Measurements from ENCODE around the gene MFSD11.
"Not testable (repeated sequence)": the region's sequence is repeated elsewhere in the genome, so short reads cannot be mapped to it uniquely, and the experiment has no call there.

The MFSD11 gene

DNA sequence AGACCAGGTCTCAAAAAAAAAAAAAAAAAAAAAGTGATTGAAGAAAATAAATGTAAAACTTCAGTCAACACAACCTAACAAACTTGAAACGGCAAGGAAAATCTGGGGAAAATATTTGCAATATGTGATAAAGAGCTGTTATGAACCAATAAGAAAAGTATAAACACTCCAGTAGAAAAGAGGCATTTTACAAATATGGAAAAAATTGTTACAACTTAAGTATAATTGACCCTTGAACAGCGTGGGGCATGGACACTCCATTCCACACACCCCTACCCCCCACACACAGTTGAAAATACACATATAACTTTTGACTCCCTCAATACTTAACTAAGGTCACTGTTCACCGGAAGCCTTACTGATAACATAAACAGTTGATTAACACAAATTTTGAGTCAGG, 20.7 kb downstream of the MFSD11 start:
- no peak overlapping the region for H3K4me3 ChIP-seq (ENCODE audit: low read depth, low read length)
- in situ Hi-C loops (cut with HindIII; ENCODE audit: low sequenced_read_pairs) = no loop called here
- DNase-seq (ENCODE audit: low read depth) = no peak
- TF ChIP-seq, protein P1, sequence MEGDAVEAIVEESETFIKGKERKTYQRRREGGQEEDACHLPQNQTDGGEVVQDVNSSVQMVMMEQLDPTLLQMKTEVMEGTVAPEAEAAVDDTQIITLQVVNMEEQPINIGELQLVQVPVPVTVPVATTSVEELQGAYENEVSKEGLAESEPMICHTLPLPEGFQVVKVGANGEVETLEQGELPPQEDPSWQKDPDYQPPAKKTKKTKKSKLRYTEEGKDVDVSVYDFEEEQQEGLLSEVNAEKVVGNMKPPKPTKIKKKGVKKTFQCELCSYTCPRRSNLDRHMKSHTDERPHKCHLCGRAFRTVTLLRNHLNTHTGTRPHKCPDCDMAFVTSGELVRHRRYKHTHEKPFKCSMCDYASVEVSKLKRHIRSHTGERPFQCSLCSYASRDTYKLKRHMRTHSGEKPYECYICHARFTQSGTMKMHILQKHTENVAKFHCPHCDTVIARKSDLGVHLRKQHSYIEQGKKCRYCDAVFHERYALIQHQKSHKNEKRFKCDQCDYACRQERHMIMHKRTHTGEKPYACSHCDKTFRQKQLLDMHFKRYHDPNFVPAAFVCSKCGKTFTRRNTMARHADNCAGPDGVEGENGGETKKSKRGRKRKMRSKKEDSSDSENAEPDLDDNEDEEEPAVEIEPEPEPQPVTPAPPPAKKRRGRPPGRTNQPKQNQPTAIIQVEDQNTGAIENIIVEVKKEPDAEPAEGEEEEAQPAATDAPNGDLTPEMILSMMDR (IDR thresholded peaks at IDR 0.05; ENCODE audit: low read depth, low read length, missing control alignments) = no peak

DNA sequence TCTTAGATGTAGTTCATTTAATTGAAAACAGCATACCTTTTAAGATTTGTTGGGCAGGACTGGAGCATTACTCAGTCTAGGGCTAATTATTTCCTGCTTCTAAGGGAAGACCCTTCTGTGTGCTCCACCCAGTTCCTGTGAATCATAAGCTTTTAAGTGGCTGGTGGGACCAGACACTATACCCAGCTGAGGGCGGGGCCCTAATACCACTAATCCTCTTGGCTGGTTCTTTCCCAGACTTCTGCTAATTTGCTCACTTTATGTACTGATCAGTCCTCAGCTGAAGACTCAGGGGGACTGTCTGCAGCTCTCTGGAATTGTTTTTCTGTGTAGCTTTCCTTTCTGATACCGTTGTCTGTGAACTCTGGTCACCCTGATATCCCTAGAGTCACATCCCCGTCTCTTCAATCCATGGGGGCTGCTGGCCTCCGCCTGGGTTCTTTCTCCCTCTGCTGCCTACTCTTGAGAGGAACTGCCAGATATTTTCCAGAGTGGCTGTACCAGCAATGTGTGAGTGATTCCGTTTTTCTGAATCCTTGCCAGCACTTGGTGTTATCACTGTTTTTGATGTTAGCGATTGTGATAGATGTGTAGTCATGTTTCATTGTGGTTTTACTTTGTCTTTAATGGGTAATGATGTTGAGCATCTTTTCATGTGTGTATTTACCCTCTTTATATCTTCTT, 35.1 kb downstream of the MFSD11 start:
- TF ChIP-seq, protein P1 (IDR thresholded peaks at IDR 0.05; ENCODE audit: low read depth, low read length, missing control alignments) = no peak
- no peak for DNase-seq (ENCODE audit: low read depth)
- in situ Hi-C loops (cut with HindIII; ENCODE audit: low sequenced_read_pairs) = no loop called here
- H3K4me3 ChIP-seq (ENCODE audit: low read depth, low read length) = no peak overlapping the region

DNA sequence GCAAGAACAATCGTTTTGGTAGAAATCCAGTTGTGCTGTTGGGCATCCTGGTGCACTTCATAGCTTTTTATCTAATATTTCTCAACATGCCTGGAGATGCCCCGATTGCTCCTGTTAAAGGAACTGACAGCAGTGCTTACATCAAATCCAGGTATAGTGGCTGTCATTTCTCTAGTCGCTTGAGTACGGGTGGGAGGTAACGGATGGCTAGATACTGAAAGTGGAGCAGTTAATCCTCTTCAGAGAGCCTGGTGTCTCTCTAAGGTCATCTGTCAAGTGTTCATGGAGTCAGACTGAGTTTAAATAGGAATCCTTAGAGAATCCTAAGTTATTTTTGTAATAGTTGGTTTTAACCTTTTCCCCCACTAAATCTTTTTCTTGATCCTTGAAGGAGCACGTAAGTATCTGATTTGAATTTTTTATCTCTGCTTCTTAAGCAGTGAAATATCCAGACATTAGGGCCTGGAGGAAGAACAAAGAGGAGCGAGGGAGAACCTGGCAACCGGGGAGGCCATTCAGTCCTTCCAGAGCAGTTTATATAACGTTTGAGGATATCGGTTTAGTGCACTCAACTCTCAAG, 37.2 kb downstream of the MFSD11 start:
- TF ChIP-seq, protein P1 (IDR thresholded peaks at IDR 0.05; ENCODE audit: low read depth, low read length, missing control alignments) = no peak
- no peak for DNase-seq (ENCODE audit: low read depth)
- in situ Hi-C loops (cut with HindIII; ENCODE audit: low sequenced_read_pairs) = no loop called here
- no peak overlapping the region for H3K4me3 ChIP-seq (ENCODE audit: low read depth, low read length)

DNA sequence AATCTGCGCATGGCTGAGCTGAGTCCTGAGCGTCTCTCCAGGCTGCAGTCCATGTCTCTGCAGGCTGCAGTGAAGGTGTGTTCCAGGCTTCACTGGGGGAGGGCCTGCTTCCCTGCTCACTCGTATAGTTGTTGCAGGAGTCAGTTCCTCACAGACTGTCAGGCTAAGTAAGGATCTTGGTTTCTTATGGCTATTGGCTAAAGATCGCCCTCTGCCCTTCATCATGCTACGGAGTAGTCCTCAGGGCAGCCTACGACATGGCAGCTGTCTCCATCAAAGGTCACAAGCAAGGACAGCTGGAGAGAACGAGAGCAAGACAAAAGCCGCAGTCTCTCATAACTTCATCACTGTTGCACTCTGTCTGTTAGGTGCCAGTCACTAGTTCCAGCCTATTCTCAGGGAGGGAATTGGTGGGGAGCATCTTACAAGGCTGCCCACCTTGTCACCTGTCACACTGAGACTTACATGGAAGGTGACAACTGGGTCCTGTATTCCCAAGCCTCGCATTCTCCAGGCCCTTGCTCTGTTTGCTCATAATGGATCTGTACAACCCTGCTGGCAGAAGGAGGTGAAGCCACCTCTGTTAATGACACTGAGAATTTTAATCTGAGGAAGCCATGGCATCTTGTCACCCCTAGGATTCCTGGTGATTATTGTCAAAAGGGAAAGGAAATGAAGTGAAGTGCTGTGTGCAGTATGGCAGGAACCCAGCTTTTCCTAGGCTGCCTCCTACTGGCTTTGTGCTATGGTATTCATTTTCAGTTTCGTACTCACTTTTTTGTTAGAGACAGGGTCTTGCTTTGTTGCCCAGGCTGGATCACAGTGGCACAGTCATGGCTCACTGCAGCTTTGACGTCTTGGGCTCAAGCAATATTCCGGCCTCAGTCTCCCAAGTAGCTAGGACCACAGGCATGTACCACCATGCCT, 43.4 kb downstream of the MFSD11 start:
- no peak overlapping the region for H3K4me3 ChIP-seq (ENCODE audit: low read depth, low read length)
- in situ Hi-C loops (cut with HindIII; ENCODE audit: low sequenced_read_pairs) = no loop called here
- no peak for DNase-seq (ENCODE audit: low read depth)
- TF ChIP-seq, protein P1 (IDR thresholded peaks at IDR 0.05; ENCODE audit: low read depth, low read length, missing control alignments) = no peak

DNA sequence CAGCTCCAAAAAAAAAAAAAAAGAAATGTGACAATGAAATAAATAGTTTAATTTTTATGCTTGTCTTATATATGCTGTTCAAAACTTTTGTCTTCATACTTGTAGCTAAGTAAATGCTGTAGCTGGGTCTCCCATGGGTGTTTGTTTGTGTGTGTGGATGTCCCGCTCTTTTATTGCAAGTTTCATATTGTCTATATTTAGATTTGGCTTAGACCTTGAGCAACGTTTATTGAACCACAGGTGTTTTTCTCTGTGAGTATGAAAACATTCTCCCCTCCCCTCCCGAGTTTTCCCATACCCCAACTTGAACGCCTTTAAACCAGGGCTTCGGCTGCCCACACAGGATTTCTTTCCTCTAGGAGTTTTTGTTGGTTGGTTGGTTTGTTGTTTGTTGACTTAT, 45.2 kb downstream of the MFSD11 start:
- in situ Hi-C loops (cut with HindIII; ENCODE audit: low sequenced_read_pairs) = no loop called here
- no peak for DNase-seq (ENCODE audit: low read depth)
- TF ChIP-seq, protein P1 (IDR thresholded peaks at IDR 0.05; ENCODE audit: low read depth, low read length, missing control alignments) = no peak
- H3K4me3 ChIP-seq (ENCODE audit: low read depth, low read length) = no peak overlapping the region

DNA sequence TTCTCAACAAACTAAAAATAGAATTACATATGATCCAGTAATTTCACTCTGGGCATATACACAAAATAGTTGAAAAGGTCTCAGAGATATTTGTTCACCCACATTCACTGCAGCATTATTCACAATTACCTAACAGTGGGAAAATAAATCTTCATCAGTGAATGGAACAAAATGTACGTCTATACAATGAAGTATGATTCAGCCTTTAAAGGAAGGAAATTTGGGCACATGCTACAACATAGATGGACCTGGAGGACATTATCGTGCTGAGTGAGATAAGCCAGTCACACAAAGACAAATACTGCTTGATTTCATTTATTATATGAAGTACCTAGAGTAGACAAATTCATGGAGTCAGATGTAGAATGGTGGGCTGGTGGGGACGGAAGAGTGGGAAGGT, 47.0 kb downstream of the MFSD11 start:
- TF ChIP-seq, protein P1 (IDR thresholded peaks at IDR 0.05; ENCODE audit: low read depth, low read length, missing control alignments) = no peak
- DNase-seq (ENCODE audit: low read depth) = no peak
- in situ Hi-C loops (cut with HindIII; ENCODE audit: low sequenced_read_pairs) = no loop called here
- no peak overlapping the region for H3K4me3 ChIP-seq (ENCODE audit: low read depth, low read length)

DNA sequence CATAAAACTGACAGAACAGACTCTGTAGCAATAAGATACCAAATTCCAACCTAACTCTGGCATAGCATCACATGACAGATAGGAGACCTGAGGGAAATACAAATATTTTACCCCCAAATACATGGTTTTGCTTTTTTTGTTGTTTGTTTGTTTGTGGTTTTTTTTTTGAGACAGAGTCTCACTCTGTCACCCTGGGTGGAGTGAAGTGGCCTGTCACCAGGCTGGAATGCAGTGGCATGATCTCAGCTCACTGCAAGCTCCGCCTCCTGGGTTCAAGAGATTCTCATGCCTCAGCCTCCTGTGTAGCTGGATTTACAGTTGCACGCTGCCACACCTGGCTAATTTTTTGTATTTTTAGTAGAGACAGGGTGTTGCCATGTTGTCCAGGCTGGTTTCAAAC, 49.9 kb downstream of the MFSD11 start:
- H3K4me3 ChIP-seq (ENCODE audit: low read depth, low read length); DNase-seq (ENCODE audit: low read depth); in situ Hi-C loops (cut with HindIII; ENCODE audit: low sequenced_read_pairs): not testable (repeated sequence)
